ENCODE measurements around the gene CFAP70. TPM values are rescaled to one million over a fixed set of nuclear protein-coding genes. Genes with fewer than 3 reads are reported as not detected.
"Not testable (repeated sequence)": the region's sequence is repeated elsewhere in the genome, so short reads cannot be mapped to it uniquely, and the experiment has no call there.

Gene CFAP70
- total RNA-seq, result 0.52 and 3.7 TPM in 2 replicates

- DNase-seq (ENCODE audit: low read depth), result peak; percentile 96
These were observed at the start of gene CFAP70 for GRCh38 chr10:73358331-73359279. Gene CFAP70, minus strand, starts transcription at chr10:73358864. Its CDS starts 4,068 bp downstream, at chr10:73354796.

- DNase-seq (ENCODE audit: low read depth), result no peak
These were observed 49.4 kb upstream of the CFAP70 start for GRCh38 chr10:73408061-73408460.

- DNase-seq (ENCODE audit: low read depth), result no peak
These were observed 48.8 kb upstream of the CFAP70 start for GRCh38 chr10:73407495-73407894.

GRCh38 chr10:73406846-73407245 lies 48.2 kb upstream of the CFAP70 start:
- peak; percentile 65 for DNase-seq (ENCODE audit: low read depth)

GRCh38 chr10:73405556-73405955 lies 46.9 kb upstream of the CFAP70 start:
- DNase-seq (ENCODE audit: low read depth), result no peak

- no peak for DNase-seq (ENCODE audit: low read depth)
These were observed 46.0 kb upstream of the CFAP70 start for GRCh38 chr10:73404690-73405089.

- no peak for DNase-seq (ENCODE audit: low read depth)
These were observed 43.0 kb upstream of the CFAP70 start for GRCh38 chr10:73401636-73402035.

- DNase-seq (ENCODE audit: low read depth), result no peak
These were observed 40.4 kb upstream of the CFAP70 start for GRCh38 chr10:73399063-73399462.

GRCh38 chr10:73398024-73398423 lies 39.4 kb upstream of the CFAP70 start:
- no peak for DNase-seq (ENCODE audit: low read depth)

- not testable (repeated sequence) for DNase-seq (ENCODE audit: low read depth)
These were observed 35.7 kb upstream of the CFAP70 start for GRCh38 chr10:73394325-73394724.

- no peak for DNase-seq (ENCODE audit: low read depth)
These were observed 29.6 kb upstream of the CFAP70 start for GRCh38 chr10:73388228-73388627.

GRCh38 chr10:73386583-73386982 lies 27.9 kb upstream of the CFAP70 start:
- no peak for DNase-seq (ENCODE audit: low read depth)

- DNase-seq (ENCODE audit: low read depth), result no peak
These were observed 20.5 kb upstream of the CFAP70 start for GRCh38 chr10:73379064-73379748.

GRCh38 chr10:73376679-73377078 lies 18.0 kb upstream of the CFAP70 start:
- DNase-seq (ENCODE audit: low read depth), result no peak

GRCh38 chr10:73368238-73368637 lies 9.6 kb upstream of the CFAP70 start:
- no peak for DNase-seq (ENCODE audit: low read depth)

- no peak for DNase-seq (ENCODE audit: low read depth)
These were observed 8.0 kb upstream of the CFAP70 start for GRCh38 chr10:73366381-73367298.

GRCh38 chr10:73364964-73365363 lies 6.3 kb upstream of the CFAP70 start:
- DNase-seq (ENCODE audit: low read depth), result no peak

- DNase-seq (ENCODE audit: low read depth), result no peak
These were observed 828 bp upstream of the CFAP70 start for GRCh38 chr10:73359492-73359891.

- no peak for DNase-seq (ENCODE audit: low read depth)
These were observed 843 bp downstream of the CFAP70 start for GRCh38 chr10:73357821-73358220.

- DNase-seq (ENCODE audit: low read depth), result no peak
These were observed 1.5 kb downstream of the CFAP70 start for GRCh38 chr10:73357166-73357565.

GRCh38 chr10:73344269-73344668 lies 14.4 kb downstream of the CFAP70 start:
- no peak for DNase-seq (ENCODE audit: low read depth)

- no peak for DNase-seq (ENCODE audit: low read depth)
These were observed 18.5 kb downstream of the CFAP70 start for GRCh38 chr10:73340121-73340520.

Measured in renal cortical epithelial cell (primary cell).